Stimulated activated CD4-positive, alpha-beta T cell treated with anti-CD3 and anti-CD28 coated beads, Interleukin-2, amount 100 ng/mL, for 24 hours (primary cell): Measurements from ENCODE around the gene LYRM4.
"Not testable (repeated sequence)": the region's sequence is repeated elsewhere in the genome, so short reads cannot be mapped to it uniquely, and the experiment has no call there.

Experiments
- DNase-seq, 2 donors: peaks; one replicate each; pipeline ENCODE4 v3.0.0-alpha.2; 2020

The LYRM4 gene

GRCh38 chr6:5139828-5140771 is 120.7 kb downstream of the LYRM4 start:
- no peak for DNase-seq

- no peak for DNase-seq
Observed at GRCh38 chr6:5138995-5139827, 121.5 kb downstream of the LYRM4 start.

- DNase-seq, result no peak
Observed at GRCh38 chr6:5136851-5137250, 123.9 kb downstream of the LYRM4 start.

- peak; percentile 44 to 54 for DNase-seq
Observed at GRCh38 chr6:5135788-5136376, 124.9 kb downstream of the LYRM4 start.

- DNase-seq, result no peak
Observed at GRCh38 chr6:5133943-5134342, 126.8 kb downstream of the LYRM4 start.

- DNase-seq, result no peak
Observed at GRCh38 chr6:5132731-5133130, 128.0 kb downstream of the LYRM4 start.

- DNase-seq, result no peak
Observed at GRCh38 chr6:5130135-5130866, 130.4 kb downstream of the LYRM4 start.

- no peak for DNase-seq
Observed at GRCh38 chr6:5128351-5128750, 132.4 kb downstream of the LYRM4 start.

- no peak for DNase-seq
Observed at GRCh38 chr6:5127106-5127687, 133.6 kb downstream of the LYRM4 start.

- DNase-seq, result no peak
Observed at GRCh38 chr6:5126214-5126613, 134.5 kb downstream of the LYRM4 start.

GRCh38 chr6:5125152-5126006 is 135.4 kb downstream of the LYRM4 start:
- DNase-seq, result no peak

GRCh38 chr6:5124526-5124925 is 136.2 kb downstream of the LYRM4 start:
- no peak for DNase-seq

GRCh38 chr6:5123296-5124143 is 137.2 kb downstream of the LYRM4 start:
- DNase-seq, result no peak

- DNase-seq, result no peak
Observed at GRCh38 chr6:5122504-5123112, 138.1 kb downstream of the LYRM4 start.

GRCh38 chr6:5121956-5122355 is 138.8 kb downstream of the LYRM4 start:
- no peak for DNase-seq

- DNase-seq, result no peak
Observed at GRCh38 chr6:5121479-5121878, 139.3 kb downstream of the LYRM4 start.

- DNase-seq, result not testable (repeated sequence)
Observed at GRCh38 chr6:5120543-5120942, 140.2 kb downstream of the LYRM4 start.

GRCh38 chr6:5120011-5120410 is 140.7 kb downstream of the LYRM4 start:
- no peak for DNase-seq

GRCh38 chr6:5119090-5119951 is 141.4 kb downstream of the LYRM4 start:
- no peak for DNase-seq
